NCI-H748 treated with DMSO at 0.1 percent for 48 hours (cell line): ENCODE measurements around the gene RNFT2.
A peak's percentile ranks its signal among the peaks of the same experiment; 100 is the strongest.
"Not testable (repeated sequence)": the region's sequence is repeated elsewhere in the genome, so short reads cannot be mapped to it uniquely, and the experiment has no call there.

Source experiments
- DNase-seq: peaks from one replicate; lab custom pipeline; 2025; lab: John Stamatoyannopoulos, UW

The RNFT2 gene

GRCh38 chr12:116710370-116711150 lies 27.6 kb upstream of the RNFT2 start:
- no peak for DNase-seq

GRCh38 chr12:116712458-116713303 lies 25.4 kb upstream of the RNFT2 start:
- DNase-seq: no peak

GRCh38 chr12:116713527-116713926 lies 24.6 kb upstream of the RNFT2 start:
- no peak for DNase-seq

- DNase-seq: no peak
These were observed 23.9 kb upstream of the RNFT2 start for GRCh38 chr12:116714175-116714574.

- DNase-seq: no peak
These were observed 20.4 kb upstream of the RNFT2 start for GRCh38 chr12:116717466-116718437.

GRCh38 chr12:116718655-116719454 lies 19.3 kb upstream of the RNFT2 start:
- DNase-seq: no peak

GRCh38 chr12:116719731-116720528 lies 18.2 kb upstream of the RNFT2 start:
- DNase-seq: no peak

GRCh38 chr12:116722245-116722644 lies 15.9 kb upstream of the RNFT2 start:
- DNase-seq: no peak

- DNase-seq: no peak
These were observed 11.4 kb upstream of the RNFT2 start for GRCh38 chr12:116726694-116727093.

GRCh38 chr12:116727261-116727660 lies 10.9 kb upstream of the RNFT2 start:
- no peak for DNase-seq

GRCh38 chr12:116727891-116728290 lies 10.2 kb upstream of the RNFT2 start:
- DNase-seq: no peak

GRCh38 chr12:116731801-116732200 lies 6.3 kb upstream of the RNFT2 start:
- no peak for DNase-seq

GRCh38 chr12:116734156-116734768 lies 3.9 kb upstream of the RNFT2 start:
- no peak for DNase-seq

GRCh38 chr12:116735084-116735483 lies 3.0 kb upstream of the RNFT2 start:
- DNase-seq: no peak

GRCh38 chr12:116735951-116736599 lies 2.0 kb upstream of the RNFT2 start:
- peak; percentile 41 for DNase-seq

GRCh38 chr12:116736962-116737773 lies 947 bp upstream of the RNFT2 start:
- DNase-seq: no peak

GRCh38 chr12:116739381-116739887 lies 1.3 kb downstream of the RNFT2 start:
- DNase-seq: no peak

GRCh38 chr12:116742787-116743186 lies 4.7 kb downstream of the RNFT2 start:
- DNase-seq: not testable (repeated sequence)
